DMS 273 (cell line): Measurements from ENCODE around the gene CYP4A11.
"Not testable (repeated sequence)": the region's sequence is repeated elsewhere in the genome, so short reads cannot be mapped to it uniquely, and the experiment has no call there.

Source experiments
- DNase-seq: peaks from one replicate; lab custom pipeline; 2025; ENCODE audit not compliant: unreplicated experiment; lab: John Stamatoyannopoulos, UW

CYP4A11 gene

GRCh38 chr1:46927249-46927835 lies 13.9 kb downstream of the CYP4A11 start:
- no peak for DNase-seq

- no peak for DNase-seq
Measured at GRCh38 chr1:46910790-46911189, 30.5 kb downstream of the CYP4A11 start.

- DNase-seq: no peak
Measured at GRCh38 chr1:46903481-46903880, 37.8 kb downstream of the CYP4A11 start.

- DNase-seq: no peak
Measured at GRCh38 chr1:46900401-46900800, 40.9 kb downstream of the CYP4A11 start.

- DNase-seq: not testable (repeated sequence)
Measured at GRCh38 chr1:46881656-46882055, 59.6 kb downstream of the CYP4A11 start.
